Sigmoid colon (tissue), 7 donors: ENCODE data around the gene EFCAB8. TPM values are rescaled to one million over a fixed set of nuclear protein-coding genes. Genes with fewer than 3 reads are reported as not detected.

Source experiments
- DNase-seq: peaks from one replicate; pipeline ENCODE4 v3.0.0-alpha.2; 2019
- H3K27ac ChIP-seq, 4 donors: fragments of 200-600 bp; sonication (generic); one replicate each; pipeline ENCODE4 v1.5.1; 2016 to 2019; ENCODE audit warnings: mild to moderate bottlenecking in 1 of 4
- H3K27me3 ChIP-seq, 3 donors: fragments of 200-600 bp; sonication (generic); one replicate each; pipeline ENCODE4 v1.5.1; 2019; ENCODE audit warnings: mild to moderate bottlenecking in 1 of 3
- H3K36me3 ChIP-seq, 4 donors: fragments of 200-600 bp; sonication (generic); one replicate each; pipeline ENCODE4 v1.5.1; 2016 to 2019
- H3K4me1 ChIP-seq, 4 donors: fragments of 200-600 bp; sonication (generic); one replicate each; pipeline ENCODE4 v1.5.1; 2017 to 2019
- H3K4me3 ChIP-seq, 4 donors: fragments of 200-600 bp; sonication (generic); one replicate each; pipeline ENCODE4 v1.5.1; 2017 to 2019; ENCODE audit warnings: mild to moderate bottlenecking in 2 of 4, moderate library complexity in 1 of 4
- H3K9me3 ChIP-seq, 4 donors: fragments of 200-600 bp in 3 of 4; sonication (generic) in 3 of 4; one replicate each; pipeline versions ENCODE4 v1.5.1 to v1.6.1; 2013 to 2019
- CTCF ChIP-seq, 4 experiments: fragments of 450-650 bp in 3 of 4; fragments of 200-600 bp in 1 of 4; IDR thresholded peaks; one replicate each; pipeline ENCODE4 v1.5.1; 2016 to 2019; ENCODE audit warnings: antibody characterized with exemption in 4 of 4, mild to moderate bottlenecking in 3 of 4, moderate library complexity in 2 of 4
- EP300 ChIP-seq, 4 donors: sonication (generic); formaldehyde crosslinking; IDR thresholded peaks; one replicate each; pipeline ENCODE4 v1.6.1; 2017; ENCODE audit warnings: antibody characterized with exemption in 4 of 4
- POLR2A ChIP-seq, 2 donors: fragments of 450-650 bp; IDR thresholded peaks; one replicate each; pipeline ENCODE4 v1.6.1; 2016; ENCODE audit warnings: antibody characterized with exemption in 2 of 2, mild to moderate bottlenecking in 2 of 2, moderate library complexity in 2 of 2
- POLR2AphosphoS5 ChIP-seq, 4 donors: sonication (generic); formaldehyde crosslinking; IDR thresholded peaks; one replicate each; pipeline ENCODE4 v1.6.1; 2017; ENCODE audit warnings: antibody characterized with exemption in 4 of 4
- WGBS, 2 donors: extraction: QIAGEN DNeasy Blood & Tissue Kit; methylation state at CpG; one replicate each; pipeline ENCODE4 v1.1.7; 2013; 5-methylcytosine and 5-hydroxymethylcytosine counted together
- intact Hi-C: fragments of 100-400 bp; cut with DNase I; formaldehyde crosslinking; loops from one replicate; pipeline ENCODE4 v1.15.1; 2023
- polyA plus RNA-seq, 3 donors: library from polyadenylated mRNA; stranded (reverse); fragments of 200-250 nt; gene quantifications; one replicate each; pipeline ENCODE4 v1.2.3, GENCODE V29; 2013
- total RNA-seq, 4 donors: library from RNA; depleted of rRNA; stranded (reverse); fragments of >200 nt; gene quantifications; one replicate each; pipeline ENCODE4 v1.1.0, GENCODE V29; 2016
- donor health status: healthy with polysubstance abuse.
- donor health status: Bipolar disorder and iron deficiency.
- donor health status: healthy.

Gene EFCAB8
- total and polyA plus RNA-seq, 7 donors: 0.06 to 0.83 (median 0.60) TPM; not detected in 3

GRCh38 chr20:32885952-32886351 is 27.2 kb downstream of the EFCAB8 start:
- H3K4me3 ChIP-seq: no peak overlapping the region
- intact Hi-C loops: no loop called here
- no peak for DNase-seq

GRCh38 chr20:32886652-32887051 is 27.9 kb downstream of the EFCAB8 start:
- WGBS, 2 donors: 58 to 60% methylated on average over 3 of the region's 3 CpGs
- DNase-seq: no peak
- intact Hi-C loops: no loop called here
- Histone ChIP-seq H3K4me3 (no peak overlapping the region), H3K27ac (no peak overlapping the region), H3K9me3 (no peaks in the 10 kb centered on the region), H3K27me3 (no peaks in the 10 kb centered on the region), H3K36me3 (no peaks in the 10 kb centered on the region), H3K4me1 (no peaks in the 10 kb centered on the region)
- TF ChIP-seq EP300 (IDR thresholded peaks at IDR 0.05) (no peak), POLR2AphosphoS5 (IDR thresholded peaks at IDR 0.05) (no peak), CTCF (IDR thresholded peaks at IDR 0.05) (no peak), POLR2A (IDR thresholded peaks at IDR 0.05) (no peak)

More at GRCh38 chr20:32885952-32886351, 27.2 kb downstream of the EFCAB8 start:
- TF ChIP-seq POLR2A (IDR thresholded peaks at IDR 0.05) (no peak), POLR2AphosphoS5 (IDR thresholded peaks at IDR 0.05) (no peak), EP300 (IDR thresholded peaks at IDR 0.05) (no peak), CTCF (IDR thresholded peaks at IDR 0.05) (no peak)
- H3K36me3 ChIP-seq: no peaks in the 10 kb centered on the region
- H3K9me3 ChIP-seq: no peaks in the 10 kb centered on the region
- no peaks in the 10 kb centered on the region for H3K27me3 ChIP-seq
- H3K27ac ChIP-seq: no peak overlapping the region
- 89 to 95% methylated on average over 4 of the region's 4 CpGs for WGBS, 2 donors
- H3K4me1 ChIP-seq: no peaks in the 10 kb centered on the region

- WGBS, 2 donors: 74 to 82% methylated on average over 11 of the region's 11 CpGs
- TF ChIP-seq CTCF (IDR thresholded peaks at IDR 0.05): no peak
- TF ChIP-seq POLR2AphosphoS5 (IDR thresholded peaks at IDR 0.05): no peak
- TF ChIP-seq POLR2A (IDR thresholded peaks at IDR 0.05): no peak
- no peak for TF ChIP-seq EP300 (IDR thresholded peaks at IDR 0.05)
- H3K27ac ChIP-seq: no peak overlapping the region
- no peaks in the 10 kb centered on the region for H3K4me1 ChIP-seq
- intact Hi-C loops: no loop called here
- no peak for DNase-seq
- no peak overlapping the region for H3K4me3 ChIP-seq
- no peaks in the 10 kb centered on the region for H3K9me3 ChIP-seq
- no peaks in the 10 kb centered on the region for H3K27me3 ChIP-seq
- H3K36me3 ChIP-seq: no peaks in the 10 kb centered on the region
Observed at GRCh38 chr20:32887492-32887891, 28.8 kb downstream of the EFCAB8 start.

GRCh38 chr20:32888636-32889035 is 29.9 kb downstream of the EFCAB8 start:
- WGBS, 2 donors: 95 to 97% methylated on average over 5 of the region's 5 CpGs
- no peaks in the 10 kb centered on the region for H3K9me3 ChIP-seq
- H3K4me1 ChIP-seq: no peaks in the 10 kb centered on the region
- intact Hi-C loops: no loop called here
- H3K27ac ChIP-seq: no peak overlapping the region
- no peak for DNase-seq
- H3K27me3 ChIP-seq: no peaks in the 10 kb centered on the region
- H3K36me3 ChIP-seq: no peaks in the 10 kb centered on the region
- no peak for TF ChIP-seq EP300 (IDR thresholded peaks at IDR 0.05)
- no peak for TF ChIP-seq CTCF (IDR thresholded peaks at IDR 0.05)
- TF ChIP-seq POLR2AphosphoS5 (IDR thresholded peaks at IDR 0.05): no peak
- TF ChIP-seq POLR2A (IDR thresholded peaks at IDR 0.05): no peak
- no peak overlapping the region for H3K4me3 ChIP-seq

- TF ChIP-seq POLR2A (IDR thresholded peaks at IDR 0.05): no peak
- TF ChIP-seq POLR2AphosphoS5 (IDR thresholded peaks at IDR 0.05): no peak
- TF ChIP-seq CTCF (IDR thresholded peaks at IDR 0.05): no peak
- no peak for TF ChIP-seq EP300 (IDR thresholded peaks at IDR 0.05)
- Histone ChIP-seq H3K36me3 (no peaks in the 10 kb centered on the region), H3K9me3 (no peaks in the 10 kb centered on the region), H3K4me1 (no peaks in the 10 kb centered on the region), H3K27ac (no peak overlapping the region), H3K27me3 (no peaks in the 10 kb centered on the region), H3K4me3 (no peak overlapping the region)
- intact Hi-C loops: no loop called here
- DNase-seq: no peak
- 88% methylated on average over 5 of the region's 5 CpGs for WGBS, 2 donors
Observed at GRCh38 chr20:32889281-32889680, 30.6 kb downstream of the EFCAB8 start.
